Measurements from ENCODE around the gene TMEM107.
A peak's percentile ranks its signal among the peaks of the same experiment; 100 is the strongest.

The TMEM107 gene

GRCh38 chr17:8189711-8190477, 13.7 kb upstream of the TMEM107 start, which contains the start of gene BORCS6 (continued):
- TF ChIP-seq PRDM2 (tag by site-specific recombination; IDR thresholded peaks at IDR 0.05; ENCODE audit: borderline replicate concordance), result no peak
- no peak for TF ChIP-seq ZNF585B (tag by site-specific recombination; IDR thresholded peaks at IDR 0.05)
- TF ChIP-seq ZBTB11 (tag by site-specific recombination; conservative IDR thresholded peaks at IDR 0.05; ENCODE audit: low read depth), result peak; percentile 82
- no peak for TF ChIP-seq ZNF645 (tag by site-specific recombination; IDR thresholded peaks at IDR 0.05)
- TF ChIP-seq ZNF404 (tag by site-specific recombination; IDR thresholded peaks at IDR 0.05), result no peak
- TF ChIP-seq OVOL3 (tag by site-specific recombination; IDR thresholded peaks at IDR 0.05), result no peak
- TF ChIP-seq MEIS1 (CRISPR knock-in tag; IDR thresholded peaks at IDR 0.05; ENCODE audit: borderline replicate concordance), result no peak
- TF ChIP-seq ZSCAN5A (tag by site-specific recombination; IDR thresholded peaks at IDR 0.05), result peak; percentile 28; the same call in 1 of the 2 replicates
- TF ChIP-seq ZNF174 (tag by site-specific recombination; IDR thresholded peaks at IDR 0.05), result no peak
- TF ChIP-seq TCF7L2 (IDR thresholded peaks at IDR 0.05; ENCODE audit: borderline replicate concordance, low read depth, low read length), result no peak
- peak; percentile 63 for TF ChIP-seq ZNF366 (tag by site-specific recombination; conservative IDR thresholded peaks at IDR 0.05)
- no peak for TF ChIP-seq ZFP3 (tag by site-specific recombination; IDR thresholded peaks at IDR 0.05; ENCODE audit: low read depth)
- peak; percentile 65; the same call in 1 of the 2 replicates for TF ChIP-seq ZNF629 (tag by site-specific recombination; IDR thresholded peaks at IDR 0.05)
- peak; percentile 97 for TF ChIP-seq SP2 (tag by site-specific recombination; IDR thresholded peaks at IDR 0.05)
- no peak for TF ChIP-seq ZNF302 (tag by site-specific recombination; IDR thresholded peaks at IDR 0.05; ENCODE audit: low read depth)
- TF ChIP-seq ZNF202 (tag by site-specific recombination; IDR thresholded peaks at IDR 0.05; ENCODE audit: borderline replicate concordance), result no peak
- TF ChIP-seq ZNF473 (tag by site-specific recombination; IDR thresholded peaks at IDR 0.05), result no peak
- TF ChIP-seq ELK4 (IDR thresholded peaks at IDR 0.05; ENCODE audit: borderline replicate concordance, low read depth, low read length), result no peak
- peak; percentile 69 for TF ChIP-seq WT1 (tag by site-specific recombination; IDR thresholded peaks at IDR 0.05)
- no peak for TF ChIP-seq PRDM1 (tag by site-specific recombination; IDR thresholded peaks at IDR 0.05)
- TF ChIP-seq ZSCAN23 (tag by site-specific recombination; IDR thresholded peaks at IDR 0.05), result no peak
- no peak for TF ChIP-seq ZNF354C (tag by site-specific recombination; IDR thresholded peaks at IDR 0.05; ENCODE audit: borderline replicate concordance, low read depth)
- TF ChIP-seq ZBTB7A (tag by site-specific recombination; IDR thresholded peaks at IDR 0.05; ENCODE audit: low read depth), result no peak
- TF ChIP-seq ZBTB20 (tag by site-specific recombination; IDR thresholded peaks at IDR 0.05), result peak; percentile 55; the same call in 1 of the 2 replicates
- TF ChIP-seq MZF1 (tag by site-specific recombination; IDR thresholded peaks at IDR 0.05; ENCODE audit: borderline replicate concordance), result no peak
